Muscle of leg (tissue), 16 donors: Measurements from ENCODE around the gene CHORDC1. TPM values are rescaled to one million over a fixed set of nuclear protein-coding genes. Genes with fewer than 3 reads are reported as not detected.

ENCODE experiments used
- DNase-seq: peaks from one replicate; pipeline ENCODE4 v3.0.0; 2013
- H3K27ac ChIP-seq: one replicate; pipeline ENCODE4 v1.5.1; 2013; ENCODE audit warnings: mild to moderate bottlenecking, low read length, control low read depth
- H3K27me3 ChIP-seq: one replicate; pipeline ENCODE4 v1.6.1; 2013; ENCODE audit warnings: low read length; ENCODE audit not compliant: control insufficient read depth, insufficient read depth
- H3K36me3 ChIP-seq: one replicate; pipeline ENCODE4 v1.6.1; 2013; ENCODE audit warnings: low read length; ENCODE audit not compliant: control insufficient read depth, insufficient read depth
- H3K4me1 ChIP-seq: one replicate; pipeline ENCODE4 v1.6.1; 2013; ENCODE audit warnings: low read length; ENCODE audit not compliant: control insufficient read depth, insufficient read depth
- H3K4me3 ChIP-seq: one replicate; pipeline ENCODE4 v1.5.1; 2013; ENCODE audit warnings: low read length, control low read depth
- H3K9me3 ChIP-seq: replicated peaks from 2 replicates; pipeline ENCODE4 v1.6.1; 2013; ENCODE audit warnings: low read depth, low read length; ENCODE audit not compliant: control insufficient read depth
- whole genome bisulfite sequencing: methylation state at CpG from one replicate; pipeline ENCODE4 v1.1.5; 2013; ENCODE audit warnings: missing lambda C conversion rate; ENCODE audit not compliant: insufficient coverage; 5-methylcytosine and 5-hydroxymethylcytosine counted together
- long read RNA-seq, 11 donors: transcript quantifications; one replicate each; lab custom pipeline, GENCODE V29; 2026
- polyA plus RNA-seq, 8 donors: library from polyadenylated mRNA; unstranded; fragments of 120-200 nt; gene quantifications; one replicate each; pipeline versions ENCODE4 v1.2.1 to v1.2.3, GENCODE V29; 2013; ENCODE audit warnings: inconsistent platforms in 1 of 8, low replicate concordance in 1 of 8; ENCODE audit not compliant: insufficient read length in 8 of 8, insufficient read depth in 1 of 8
- total RNA-seq: library from RNA; stranded (reverse); fragments of 120-200 nt; gene quantifications from one replicate; pipeline ENCODE4 v1.2.4, GENCODE V29; 2013

CHORDC1 gene
- total RNA-seq (23.7 TPM), polyA plus RNA-seq (10 to 100 TPM; 32.4 to 48.2 (median 37.8) TPM)
- long read RNA-seq, donor 1, partial matches to known transcripts = 0 of 1 reads
- long read RNA-seq, donor 1, other reads (novel, unspliced or antisense) = 0 of 1 reads
- long read RNA-seq, donor 2 = 0 reads
- long read RNA-seq, donor 3, partial matches to known transcripts = 0 of 4 reads
- long read RNA-seq, donor 3, other reads (novel, unspliced or antisense) = 0 of 4 reads
- long read RNA-seq, donor 4, partial matches to known transcripts = 0 of 2 reads
- long read RNA-seq, donor 4, other reads (novel, unspliced or antisense) = 0 of 2 reads
- long read RNA-seq, donor 5, full-length matches to known transcripts = 16 of 35 reads
- long read RNA-seq, donor 5, partial matches to known transcripts = 19 of 35 reads
- long read RNA-seq, donor 5, other reads (novel, unspliced or antisense) = 0 of 35 reads
- long read RNA-seq, donor 6, full-length matches to known transcripts = 5 of 16 reads
- long read RNA-seq, donor 6, partial matches to known transcripts = 11 of 16 reads
- long read RNA-seq, donor 6, other reads (novel, unspliced or antisense) = 0 of 16 reads
- long read RNA-seq, donor 7, partial matches to known transcripts = 11 of 16 reads
- long read RNA-seq, donor 7, other reads (novel, unspliced or antisense) = 0 of 16 reads
- long read RNA-seq, donor 8, partial matches to known transcripts = 0 of 4 reads
- long read RNA-seq, donor 8, other reads (novel, unspliced or antisense) = 0 of 4 reads
- long read RNA-seq, donor 9, partial matches to known transcripts = 9 of 10 reads
- long read RNA-seq, donor 9, other reads (novel, unspliced or antisense) = 0 of 10 reads
- long read RNA-seq, donor 10, full-length matches to known transcripts = 4 of 4 reads
- long read RNA-seq, donor 10, partial matches to known transcripts = 0 of 4 reads
- long read RNA-seq, donor 10, other reads (novel, unspliced or antisense) = 0 of 4 reads
- long read RNA-seq, donor 11, partial matches to known transcripts = 6 of 8 reads
- long read RNA-seq, donor 11, other reads (novel, unspliced or antisense) = 0 of 8 reads

DNA sequence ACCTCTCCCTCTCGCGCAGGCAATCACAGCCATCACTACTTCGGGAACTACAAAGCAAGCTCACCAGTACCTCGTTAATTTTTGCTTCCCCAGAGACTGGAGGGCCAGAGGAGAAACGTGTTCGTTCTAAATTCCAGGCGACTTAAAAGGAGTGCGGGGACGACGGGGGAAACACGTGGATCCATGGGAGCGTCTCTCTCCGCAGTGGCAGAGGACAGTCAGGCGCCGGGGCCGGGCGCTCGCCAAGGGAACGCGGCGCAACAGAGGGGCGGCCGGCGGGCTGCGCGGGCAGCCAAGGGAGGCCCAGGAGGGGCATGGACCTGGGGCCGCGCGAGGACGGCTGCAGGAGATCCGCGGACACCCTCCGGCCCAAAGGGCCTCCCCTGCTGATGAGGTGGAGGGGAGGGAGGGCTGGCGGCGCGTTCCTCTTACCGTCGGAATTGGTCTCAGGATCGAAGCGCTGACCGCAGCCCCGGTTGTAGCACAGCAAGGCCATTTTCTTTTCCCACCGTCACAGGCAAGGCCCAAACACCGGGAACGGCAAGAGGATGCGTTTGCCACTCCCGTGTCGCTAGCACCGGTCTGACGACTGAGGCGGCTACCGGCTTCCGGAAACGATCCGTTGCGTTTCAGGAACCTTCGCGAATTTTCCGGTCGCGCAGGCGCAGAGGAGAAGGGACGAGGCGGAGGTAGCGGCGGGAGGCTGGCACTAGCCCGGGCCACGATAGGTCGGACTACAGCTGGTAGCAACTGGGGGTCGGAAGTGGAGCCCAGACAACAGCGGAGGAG lies at the start of gene CHORDC1:
Gene CHORDC1, minus strand, starts transcription at position 591 of the 789 bp plus-strand sequence. Its CDS starts 95 bp downstream, at position 496.
- Histone ChIP-seq H3K9me3 (no peaks in the 10 kb centered on the region), H3K27ac (peak within 1 kb of the TSS; percentile 94), H3K4me3 (peak within 1 kb of the TSS; percentile 79), H3K4me1 (peaks cover 3% of the 10 kb centered on the region), H3K36me3 (peaks cover 2% of the 10 kb centered on the region), H3K27me3 (no peaks in the 10 kb centered on the region)
- peak; percentile 95 for DNase-seq
- WGBS = 2% methylated on average over 65 of the region's 71 CpGs

DNA sequence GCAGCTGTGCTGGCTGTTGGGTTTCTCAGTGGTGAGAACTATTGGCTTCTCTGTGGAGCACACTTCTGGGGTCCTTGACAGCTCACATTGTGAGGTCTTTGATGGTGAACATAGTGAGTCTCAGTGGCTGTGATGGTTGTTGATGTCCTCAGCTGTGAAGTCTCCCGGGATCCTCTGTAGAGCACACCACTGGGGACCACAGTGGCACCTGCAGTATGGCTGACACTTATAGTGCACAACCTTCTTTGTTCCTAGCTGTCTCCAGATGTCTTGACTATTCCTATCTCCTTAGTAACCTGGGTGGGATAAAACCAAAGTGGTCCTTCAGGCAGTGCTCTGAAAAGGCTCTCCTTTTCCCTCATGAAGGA lies 34.3 kb upstream of the CHORDC1 start:
- H3K27ac ChIP-seq = no peak overlapping the region
- no peaks in the 10 kb centered on the region for H3K4me1 ChIP-seq
- no peaks in the 10 kb centered on the region for H3K36me3 ChIP-seq
- H3K27me3 ChIP-seq = no peaks in the 10 kb centered on the region
- no peaks in the 10 kb centered on the region for H3K9me3 ChIP-seq
- no CpG with 5 or more reads among the region's 1 CpG for WGBS
- DNase-seq = no peak
- no peak overlapping the region for H3K4me3 ChIP-seq

DNA sequence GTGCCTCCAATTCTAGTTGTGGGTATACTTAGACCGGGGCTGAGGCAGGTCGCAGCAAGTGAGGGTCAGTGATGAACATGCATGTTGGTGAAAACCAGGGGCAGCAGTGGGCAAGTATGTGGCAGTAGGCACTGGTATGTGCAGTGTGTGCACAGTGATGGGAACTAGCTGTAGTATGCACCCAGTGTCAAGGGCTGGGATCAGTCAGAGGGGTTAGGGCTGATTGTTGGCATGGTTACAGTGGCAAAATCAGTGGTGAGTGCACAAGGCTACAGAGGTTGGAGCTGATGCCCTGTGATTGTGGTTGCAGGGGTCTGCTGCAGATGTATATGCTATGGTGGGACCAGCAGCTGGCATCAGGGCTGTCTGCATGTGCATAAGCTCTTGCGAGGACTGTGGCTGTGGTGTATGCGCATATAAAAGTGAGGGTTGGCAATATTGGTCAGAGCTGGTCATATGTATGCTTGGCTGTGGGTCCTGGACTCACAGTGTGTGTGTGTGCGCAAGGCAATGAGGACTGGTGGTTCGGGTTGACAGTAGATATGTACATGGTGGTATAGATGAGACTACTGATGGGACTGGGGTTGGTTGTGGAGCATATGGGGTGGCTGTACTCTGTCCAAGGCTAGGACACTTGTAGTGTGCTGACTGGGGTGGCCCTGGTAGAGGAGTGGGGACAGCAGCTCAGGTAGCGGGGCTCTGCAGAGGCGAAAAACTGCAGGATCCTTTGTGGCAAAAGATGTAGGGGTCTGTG lies 33.7 kb upstream of the CHORDC1 start:
- Histone ChIP-seq H3K27ac (no peak overlapping the region), H3K4me3 (no peak overlapping the region), H3K36me3 (no peaks in the 10 kb centered on the region), H3K27me3 (no peaks in the 10 kb centered on the region), H3K4me1 (no peaks in the 10 kb centered on the region), H3K9me3 (no peaks in the 10 kb centered on the region)
- no peak for DNase-seq
- WGBS = 79% methylated on average over 8 of the region's 8 CpGs

DNA sequence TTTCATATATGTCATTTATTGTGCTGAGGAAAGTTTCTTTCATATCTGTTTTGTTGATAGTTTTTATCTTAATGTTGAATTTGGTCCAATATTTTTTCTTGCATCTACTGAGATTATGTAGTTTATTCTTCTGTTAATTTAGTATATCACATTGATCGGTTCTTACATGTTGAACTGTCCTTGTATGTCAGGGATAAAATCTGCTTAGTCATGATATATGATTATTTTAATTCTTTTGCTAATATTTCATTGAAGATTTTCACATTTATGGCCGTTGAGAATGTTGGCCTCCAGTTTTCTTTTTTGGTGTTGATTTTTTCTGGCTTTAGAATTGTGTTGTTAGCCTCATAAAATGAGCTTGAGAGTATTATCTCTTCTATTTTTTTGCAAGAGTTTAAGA lies 31.2 kb upstream of the CHORDC1 start:
- Histone ChIP-seq H3K27me3 (no peaks in the 10 kb centered on the region), H3K27ac (no peak overlapping the region), H3K36me3 (no peaks in the 10 kb centered on the region), H3K9me3 (no peaks in the 10 kb centered on the region), H3K4me1 (no peaks in the 10 kb centered on the region), H3K4me3 (no peak overlapping the region)
- no peak for DNase-seq
- WGBS = no CpG with 5 or more reads among the region's 2 CpGs

DNA sequence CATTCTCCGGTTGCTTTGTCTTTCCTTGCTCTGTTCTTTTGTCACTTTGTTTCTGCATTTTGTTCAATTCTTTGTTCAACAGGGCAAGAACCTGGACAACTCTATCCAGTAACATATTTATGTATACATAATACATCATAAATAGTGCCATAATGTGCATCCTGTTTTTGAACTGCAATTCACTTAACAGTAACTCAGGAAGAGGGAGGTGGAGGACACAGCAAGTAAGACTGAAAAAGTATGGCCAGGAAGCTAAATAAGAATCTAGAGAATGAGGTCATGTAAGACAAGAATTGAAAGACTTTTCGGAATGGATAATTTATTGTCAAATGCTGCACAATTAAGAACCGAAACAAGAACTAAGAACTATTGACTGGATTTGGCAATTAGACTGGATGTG lies 29.2 kb upstream of the CHORDC1 start:
- Histone ChIP-seq H3K36me3 (no peaks in the 10 kb centered on the region), H3K4me1 (no peaks in the 10 kb centered on the region), H3K27ac (no peak overlapping the region), H3K4me3 (no peak overlapping the region), H3K9me3 (no peaks in the 10 kb centered on the region), H3K27me3 (no peaks in the 10 kb centered on the region)
- no peak for DNase-seq
- WGBS = 77% methylated on average over 3 of the region's 3 CpGs

DNA sequence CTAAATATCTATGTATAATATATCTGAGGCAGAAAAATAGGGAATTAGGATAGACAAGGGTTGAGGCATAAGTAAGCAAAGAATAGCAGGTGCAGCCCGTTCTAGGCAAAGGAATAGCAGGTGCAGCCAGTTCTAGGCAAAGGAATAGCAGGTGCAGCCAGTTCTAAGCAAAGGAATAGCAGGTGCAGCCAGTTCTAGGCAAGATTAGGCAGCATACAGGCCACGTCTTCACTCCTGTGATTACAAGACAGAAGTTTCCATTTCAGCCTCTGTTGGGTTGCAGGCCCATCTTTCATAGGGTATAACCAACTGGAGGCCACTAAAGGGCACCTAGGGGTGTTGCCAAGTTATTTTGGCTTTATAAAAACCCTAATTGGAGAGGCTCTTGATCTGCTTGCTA lies 28.8 kb upstream of the CHORDC1 start:
- Histone ChIP-seq H3K27ac (no peak overlapping the region), H3K4me1 (no peaks in the 10 kb centered on the region), H3K27me3 (no peaks in the 10 kb centered on the region), H3K36me3 (no peaks in the 10 kb centered on the region), H3K4me3 (no peak overlapping the region), H3K9me3 (no peaks in the 10 kb centered on the region)
- WGBS = 55% methylated on average over 2 of the region's 2 CpGs
- no peak for DNase-seq

DNA sequence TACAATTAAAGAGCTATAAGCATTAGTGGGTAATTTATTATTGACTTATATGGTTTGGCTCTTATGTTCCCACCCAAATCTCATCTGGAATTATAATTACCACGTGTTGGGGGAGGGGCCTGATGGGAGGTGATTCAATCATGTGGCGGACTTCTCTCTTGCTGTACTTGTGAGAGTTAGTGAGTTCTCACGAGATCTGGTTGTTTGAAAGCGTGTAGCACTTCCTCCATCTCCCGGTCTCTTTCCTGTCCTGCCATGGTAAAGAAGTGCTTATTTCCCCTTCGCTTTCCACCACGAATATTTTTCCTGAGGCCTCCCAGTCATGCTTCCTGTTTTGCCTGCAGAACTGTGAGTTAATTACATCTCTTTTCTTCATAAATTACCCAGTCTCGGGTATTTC lies 28.1 kb upstream of the CHORDC1 start:
- DNase-seq = peak; percentile 6
- no CpG with 5 or more reads among the region's 8 CpGs for WGBS
- H3K27me3 ChIP-seq = no peaks in the 10 kb centered on the region
- H3K36me3 ChIP-seq = no peaks in the 10 kb centered on the region
- H3K4me3 ChIP-seq = no peak overlapping the region
- no peaks in the 10 kb centered on the region for H3K4me1 ChIP-seq
- H3K9me3 ChIP-seq = no peaks in the 10 kb centered on the region
- H3K27ac ChIP-seq = no peak overlapping the region

DNA sequence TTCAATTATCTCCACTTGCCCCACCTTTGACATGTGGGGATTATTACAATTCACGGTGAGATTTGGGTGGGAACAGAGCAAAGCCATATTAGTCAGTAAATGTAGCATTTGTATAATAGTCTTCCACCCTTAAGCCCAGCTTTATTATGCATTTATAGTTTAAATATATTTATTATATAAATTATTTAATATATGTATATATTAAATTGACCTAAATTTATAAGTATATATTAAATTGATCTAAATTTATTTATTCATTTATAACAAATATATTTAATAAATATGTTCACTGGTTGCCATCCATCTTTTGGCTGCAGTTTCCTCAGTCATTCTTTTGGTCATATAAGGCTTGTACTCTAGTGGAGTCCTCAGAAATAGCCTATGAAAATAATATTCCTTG lies 23.6 kb upstream of the CHORDC1 start:
- H3K4me1 ChIP-seq = no peaks in the 10 kb centered on the region
- H3K27ac ChIP-seq = no peak overlapping the region
- H3K36me3 ChIP-seq = no peaks in the 10 kb centered on the region
- no peak for DNase-seq
- no peaks in the 10 kb centered on the region for H3K27me3 ChIP-seq
- no peak overlapping the region for H3K4me3 ChIP-seq
- H3K9me3 ChIP-seq = no peaks in the 10 kb centered on the region
- WGBS = no CpG with 5 or more reads among the region's 1 CpG

DNA sequence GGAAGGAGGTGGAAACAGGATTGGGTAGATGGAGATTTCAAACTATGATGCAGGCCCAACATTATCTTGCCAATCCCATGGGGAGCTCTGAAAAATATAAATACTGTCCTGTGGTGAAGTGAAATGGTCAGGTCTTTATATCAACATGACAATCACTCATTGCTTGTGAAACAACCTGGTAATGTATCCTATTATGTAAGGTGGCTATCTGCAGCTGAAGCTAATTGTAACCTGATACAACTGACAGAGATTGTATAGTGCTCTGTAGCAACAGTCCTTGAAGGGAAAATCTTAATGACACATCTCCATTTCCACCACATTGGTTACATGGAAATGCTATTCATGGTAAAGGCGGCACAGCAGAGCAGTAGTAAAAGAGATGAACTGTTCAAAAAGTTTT lies 20.7 kb upstream of the CHORDC1 start:
- Histone ChIP-seq H3K36me3 (no peaks in the 10 kb centered on the region), H3K4me1 (no peaks in the 10 kb centered on the region), H3K4me3 (no peak overlapping the region), H3K27me3 (no peaks in the 10 kb centered on the region), H3K27ac (no peak overlapping the region), H3K9me3 (no peaks in the 10 kb centered on the region)
- DNase-seq = no peak
- no CpG with 5 or more reads among the region's 1 CpG for WGBS
